ENCODE results near the gene VWF. TPM values are rescaled to one million over a fixed set of nuclear protein-coding genes. Genes with fewer than 3 reads are reported as not detected.

The VWF gene
- total RNA-seq, 1 donor from 2014 or later, result not detected

- H3K27me3 Mint-ChIP-seq (ENCODE audit: insufficient read depth), result peaks cover 45% of the 10 kb centered on the region
- H3K27ac Mint-ChIP-seq, result no peak overlapping the region
- no peak overlapping the region for H3K4me3 Mint-ChIP-seq
- no peaks in the 10 kb centered on the region for H3K4me1 Mint-ChIP-seq (ENCODE audit: low read depth)
- no peaks in the 10 kb centered on the region for H3K36me3 Mint-ChIP-seq (ENCODE audit: low read depth)
- no peak for DNase-seq (ENCODE audit: low spot score)
- H3K9me3 Mint-ChIP-seq, result no peaks in the 10 kb centered on the region
- intact Hi-C loops (cut with micrococcal nuclease), result no loop called here
Observed at GRCh38 chr12:5944053-5944452, 180.4 kb downstream of the VWF start.

GRCh38 chr12:5941907-5942306 is 182.6 kb downstream of the VWF start:
- Mint-ChIP-seq H3K4me1 (ENCODE audit: low read depth) (no peaks in the 10 kb centered on the region), H3K27me3 (ENCODE audit: insufficient read depth) (peaks cover 44% of the 10 kb centered on the region), H3K9me3 (no peaks in the 10 kb centered on the region), H3K36me3 (ENCODE audit: low read depth) (no peaks in the 10 kb centered on the region), H3K4me3 (no peak overlapping the region), H3K27ac (no peak overlapping the region)
- no peak for DNase-seq (ENCODE audit: low spot score)
- intact Hi-C loops (cut with micrococcal nuclease), result no loop called here

GRCh38 chr12:5927732-5928516 is 196.5 kb downstream of the VWF start:
- Mint-ChIP-seq H3K4me3 (no peak overlapping the region), H3K27ac (no peak overlapping the region), H3K9me3 (peaks cover 13% of the 10 kb centered on the region), H3K27me3 (ENCODE audit: insufficient read depth) (no peaks in the 10 kb centered on the region), H3K4me1 (ENCODE audit: low read depth) (no peaks in the 10 kb centered on the region), H3K36me3 (ENCODE audit: low read depth) (no peaks in the 10 kb centered on the region)
- intact Hi-C loops (cut with micrococcal nuclease), result no loop called here
- no peak for DNase-seq (ENCODE audit: low spot score)

- intact Hi-C loops (cut with micrococcal nuclease), result no loop called here
- Mint-ChIP-seq H3K4me1 (ENCODE audit: low read depth) (no peaks in the 10 kb centered on the region), H3K27me3 (ENCODE audit: insufficient read depth) (no peaks in the 10 kb centered on the region), H3K9me3 (peaks cover 3% of the 10 kb centered on the region), H3K36me3 (ENCODE audit: low read depth) (no peaks in the 10 kb centered on the region), H3K4me3 (no peak overlapping the region), H3K27ac (no peak overlapping the region)
- no peak for DNase-seq (ENCODE audit: low spot score)
Observed at GRCh38 chr12:5925646-5926045, 198.8 kb downstream of the VWF start.

- H3K27me3 Mint-ChIP-seq (ENCODE audit: insufficient read depth), result no peaks in the 10 kb centered on the region
- intact Hi-C loops (cut with micrococcal nuclease), result no loop called here
- no peak for DNase-seq (ENCODE audit: low spot score)
- no peak overlapping the region for H3K27ac Mint-ChIP-seq
- H3K9me3 Mint-ChIP-seq, result no peaks in the 10 kb centered on the region
- H3K4me1 Mint-ChIP-seq (ENCODE audit: low read depth), result no peaks in the 10 kb centered on the region
- H3K4me3 Mint-ChIP-seq, result no peak overlapping the region
- no peaks in the 10 kb centered on the region for H3K36me3 Mint-ChIP-seq (ENCODE audit: low read depth)
Observed at GRCh38 chr12:5924342-5924741, 200.1 kb downstream of the VWF start.

GRCh38 chr12:5923751-5924150 is 200.7 kb downstream of the VWF start:
- Mint-ChIP-seq H3K9me3 (no peaks in the 10 kb centered on the region), H3K4me1 (ENCODE audit: low read depth) (no peaks in the 10 kb centered on the region)

GRCh38 chr12:5923043-5923605 is 201.3 kb downstream of the VWF start:
- intact Hi-C loops (cut with micrococcal nuclease), result no loop called here
- no peak for DNase-seq (ENCODE audit: low spot score)
- Mint-ChIP-seq H3K36me3 (ENCODE audit: low read depth) (no peaks in the 10 kb centered on the region), H3K4me3 (no peak overlapping the region), H3K27me3 (ENCODE audit: insufficient read depth) (no peaks in the 10 kb centered on the region), H3K27ac (no peak overlapping the region), H3K4me1 (ENCODE audit: low read depth) (no peaks in the 10 kb centered on the region), H3K9me3 (no peaks in the 10 kb centered on the region)

More at GRCh38 chr12:5923751-5924150, 200.7 kb downstream of the VWF start:
- no peaks in the 10 kb centered on the region for H3K27me3 Mint-ChIP-seq (ENCODE audit: insufficient read depth)
- intact Hi-C loops (cut with micrococcal nuclease), result no loop called here
- no peaks in the 10 kb centered on the region for H3K36me3 Mint-ChIP-seq (ENCODE audit: low read depth)
- H3K27ac Mint-ChIP-seq, result no peak overlapping the region
- H3K4me3 Mint-ChIP-seq, result no peak overlapping the region
- DNase-seq (ENCODE audit: low spot score), result no peak

GRCh38 chr12:5921966-5922899 is 202.2 kb downstream of the VWF start:
- H3K9me3 Mint-ChIP-seq, result no peaks in the 10 kb centered on the region
- no peaks in the 10 kb centered on the region for H3K36me3 Mint-ChIP-seq (ENCODE audit: low read depth)
- no peaks in the 10 kb centered on the region for H3K4me1 Mint-ChIP-seq (ENCODE audit: low read depth)
- H3K27me3 Mint-ChIP-seq (ENCODE audit: insufficient read depth), result no peaks in the 10 kb centered on the region
- no peak overlapping the region for H3K27ac Mint-ChIP-seq
- DNase-seq (ENCODE audit: low spot score), result no peak
- intact Hi-C loops (cut with micrococcal nuclease), result no loop called here
- H3K4me3 Mint-ChIP-seq, result no peak overlapping the region

- Mint-ChIP-seq H3K27me3 (ENCODE audit: insufficient read depth) (no peaks in the 10 kb centered on the region), H3K27ac (no peak overlapping the region), H3K36me3 (ENCODE audit: low read depth) (no peaks in the 10 kb centered on the region), H3K4me3 (no peak overlapping the region), H3K9me3 (no peaks in the 10 kb centered on the region), H3K4me1 (ENCODE audit: low read depth) (no peaks in the 10 kb centered on the region)
- DNase-seq (ENCODE audit: low spot score), result no peak
- intact Hi-C loops (cut with micrococcal nuclease), result no loop called here
Observed at GRCh38 chr12:5921027-5921909, 203.2 kb downstream of the VWF start.

- H3K27ac Mint-ChIP-seq, result no peak overlapping the region
- DNase-seq (ENCODE audit: low spot score), result no peak
- intact Hi-C loops (cut with micrococcal nuclease), result no loop called here
- H3K4me1 Mint-ChIP-seq (ENCODE audit: low read depth), result no peaks in the 10 kb centered on the region
- H3K27me3 Mint-ChIP-seq (ENCODE audit: insufficient read depth), result peaks cover 1% of the 10 kb centered on the region
- H3K36me3 Mint-ChIP-seq (ENCODE audit: low read depth), result no peaks in the 10 kb centered on the region
- no peaks in the 10 kb centered on the region for H3K9me3 Mint-ChIP-seq
- no peak overlapping the region for H3K4me3 Mint-ChIP-seq
Observed at GRCh38 chr12:5916785-5917290, 207.6 kb downstream of the VWF start.

GRCh38 chr12:5915511-5915910 is 209.0 kb downstream of the VWF start:
- no peak for DNase-seq (ENCODE audit: low spot score)
- Mint-ChIP-seq H3K4me3 (no peak overlapping the region), H3K9me3 (no peaks in the 10 kb centered on the region), H3K27me3 (ENCODE audit: insufficient read depth) (peaks cover 1% of the 10 kb centered on the region), H3K27ac (no peak overlapping the region), H3K4me1 (ENCODE audit: low read depth) (no peaks in the 10 kb centered on the region), H3K36me3 (ENCODE audit: low read depth) (no peaks in the 10 kb centered on the region)
- intact Hi-C loops (cut with micrococcal nuclease), result no loop called here

Measured in activated T-helper 1 cell treated with anti-CD3 and anti-CD28 coated beads, Interleukin-12 subunit alpha, Interleukin-12 subunit beta, Interleukin-2, Interleukin-4 antibody, amounts not matched to agents 30 ng/mL and 10 ng/mL and 1 ng/mL, durations not matched to agents 14 hours and 24 hours and 36 hours (primary cell).